ENCODE data around the gene GNRHR. TPM values are rescaled to one million over a fixed set of nuclear protein-coding genes. Genes with fewer than 3 reads are reported as not detected.

Gene GNRHR
- total RNA-seq, 1 experiment from 2014 or later, result not detected

DNA sequence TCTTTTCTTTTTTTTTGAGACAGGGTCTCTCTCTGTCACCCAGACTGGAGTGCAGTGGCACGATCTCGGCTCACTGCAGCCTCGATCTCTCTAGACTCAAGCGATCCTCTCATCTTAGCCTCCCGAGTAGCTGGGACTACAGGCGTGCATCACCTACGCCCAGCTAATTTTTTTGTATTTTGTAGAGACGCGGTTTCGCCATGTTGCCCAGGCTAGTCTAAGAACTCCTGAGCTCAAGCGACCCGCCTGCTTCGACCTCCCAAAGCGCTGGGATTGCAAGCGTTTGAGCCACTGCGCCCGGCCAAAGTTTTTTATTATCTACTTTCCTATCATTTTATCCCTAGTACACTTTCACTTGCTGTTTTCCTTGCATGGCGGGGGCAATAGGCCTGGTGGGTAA, 54.6 kb downstream of the GNRHR start:
- TF ChIP-seq, protein P1, sequence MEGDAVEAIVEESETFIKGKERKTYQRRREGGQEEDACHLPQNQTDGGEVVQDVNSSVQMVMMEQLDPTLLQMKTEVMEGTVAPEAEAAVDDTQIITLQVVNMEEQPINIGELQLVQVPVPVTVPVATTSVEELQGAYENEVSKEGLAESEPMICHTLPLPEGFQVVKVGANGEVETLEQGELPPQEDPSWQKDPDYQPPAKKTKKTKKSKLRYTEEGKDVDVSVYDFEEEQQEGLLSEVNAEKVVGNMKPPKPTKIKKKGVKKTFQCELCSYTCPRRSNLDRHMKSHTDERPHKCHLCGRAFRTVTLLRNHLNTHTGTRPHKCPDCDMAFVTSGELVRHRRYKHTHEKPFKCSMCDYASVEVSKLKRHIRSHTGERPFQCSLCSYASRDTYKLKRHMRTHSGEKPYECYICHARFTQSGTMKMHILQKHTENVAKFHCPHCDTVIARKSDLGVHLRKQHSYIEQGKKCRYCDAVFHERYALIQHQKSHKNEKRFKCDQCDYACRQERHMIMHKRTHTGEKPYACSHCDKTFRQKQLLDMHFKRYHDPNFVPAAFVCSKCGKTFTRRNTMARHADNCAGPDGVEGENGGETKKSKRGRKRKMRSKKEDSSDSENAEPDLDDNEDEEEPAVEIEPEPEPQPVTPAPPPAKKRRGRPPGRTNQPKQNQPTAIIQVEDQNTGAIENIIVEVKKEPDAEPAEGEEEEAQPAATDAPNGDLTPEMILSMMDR (IDR thresholded peaks at IDR 0.05; ENCODE audit: unreplicated experiment), result no peak
- Mint-ChIP-seq H3K9me3 (ENCODE audit: unreplicated experiment) (no peaks in the 10 kb centered on the region), H3K4me3 (ENCODE audit: unreplicated experiment) (peak overlapping the region; percentile 85), H3K27me3 (ENCODE audit: insufficient read depth, unreplicated experiment) (no peaks in the 10 kb centered on the region), H3K4me1 (ENCODE audit: insufficient read depth, unreplicated experiment) (peaks cover 27% of the 10 kb centered on the region), H3K36me3 (ENCODE audit: insufficient read depth, unreplicated experiment) (no peaks in the 10 kb centered on the region), H3K27ac (ENCODE audit: low read depth, unreplicated experiment) (peak overlapping the region; percentile 95)
- POLR2A ChIA-PET, result interaction anchor here (0.6 to 2.8 kb wide), 10 partner anchors 15 to 361 kb away, joined by 3 to 12 read pairs (median 3); no protein-coding TSS in a partner anchor
- intact Hi-C loops (cut with micrococcal nuclease), result loop anchor here (2.0 kb wide), 1 partner anchor 47 kb away; no protein-coding TSS in a partner anchor
- no peak for DNase-seq (ENCODE audit: unreplicated experiment)
- CTCF ChIA-PET, result interaction anchor here (0.8 to 2.8 kb wide), 6 partner anchors 13 to 573 kb away, joined by 3 to 7 read pairs (median 5); no protein-coding TSS in a partner anchor
- no TSS peak for BruUV-seq (replicated peaks)

DNA sequence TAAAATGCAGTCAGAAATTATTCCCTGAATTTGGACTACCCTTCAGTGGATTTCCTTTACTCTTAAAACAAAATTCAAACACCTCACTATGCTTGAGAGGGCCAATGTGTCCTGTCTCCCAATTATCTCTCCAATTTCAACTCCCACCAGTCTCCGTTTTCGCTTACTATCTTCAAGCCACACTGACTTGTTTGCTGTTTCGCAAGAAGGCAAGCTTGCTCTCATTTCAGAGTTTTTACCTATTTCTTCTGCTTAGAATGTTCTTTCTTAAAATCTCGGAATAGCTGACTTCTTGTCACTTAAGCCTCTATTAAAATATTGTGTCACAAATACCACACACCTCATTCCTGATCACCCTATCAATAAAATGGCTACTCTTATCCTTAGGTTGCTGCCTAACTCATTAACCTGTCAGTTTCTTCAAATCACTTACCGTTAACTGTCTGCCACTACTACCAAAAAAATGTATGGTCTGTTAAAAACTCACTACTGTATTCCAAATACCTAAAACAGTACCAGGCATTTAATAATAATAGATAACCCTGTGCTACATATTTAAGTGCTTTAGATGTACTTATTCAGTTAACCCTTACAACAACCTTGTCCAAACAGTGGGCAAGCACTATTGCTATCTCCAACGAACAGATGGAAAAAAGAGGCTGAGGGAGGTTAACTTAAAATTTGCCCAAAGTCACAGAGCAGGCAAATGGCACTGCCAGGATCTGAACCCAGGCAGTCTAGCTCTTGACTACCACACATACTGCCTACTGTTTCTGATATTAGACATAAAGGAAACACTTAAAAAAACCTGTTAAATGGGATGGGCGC, 56.1 kb downstream of the GNRHR start:
- ChIA-PET POLR2A (no interaction called here), CTCF (interaction anchor here (0.6 to 1.1 kb wide), 2 partner anchors 11 to 208 kb away, joined by 3 read pairs; no protein-coding TSS in a partner anchor)
- H3K9me3 Mint-ChIP-seq (ENCODE audit: unreplicated experiment), result no peaks in the 10 kb centered on the region
- no peak for DNase-seq (ENCODE audit: unreplicated experiment)
- no peak overlapping the region for H3K4me3 Mint-ChIP-seq (ENCODE audit: unreplicated experiment)
- H3K36me3 Mint-ChIP-seq (ENCODE audit: insufficient read depth, unreplicated experiment), result peaks cover 7% of the 10 kb centered on the region
- intact Hi-C loops (cut with micrococcal nuclease), result no loop called here
- peaks cover 18% of the 10 kb centered on the region for H3K4me1 Mint-ChIP-seq (ENCODE audit: insufficient read depth, unreplicated experiment)
- TF ChIP-seq, protein P1 (IDR thresholded peaks at IDR 0.05; ENCODE audit: unreplicated experiment), result no peak
- H3K27me3 Mint-ChIP-seq (ENCODE audit: insufficient read depth, unreplicated experiment), result no peaks in the 10 kb centered on the region
- no TSS peak for BruUV-seq (replicated peaks)
- no peak overlapping the region for H3K27ac Mint-ChIP-seq (ENCODE audit: low read depth, unreplicated experiment)

DNA sequence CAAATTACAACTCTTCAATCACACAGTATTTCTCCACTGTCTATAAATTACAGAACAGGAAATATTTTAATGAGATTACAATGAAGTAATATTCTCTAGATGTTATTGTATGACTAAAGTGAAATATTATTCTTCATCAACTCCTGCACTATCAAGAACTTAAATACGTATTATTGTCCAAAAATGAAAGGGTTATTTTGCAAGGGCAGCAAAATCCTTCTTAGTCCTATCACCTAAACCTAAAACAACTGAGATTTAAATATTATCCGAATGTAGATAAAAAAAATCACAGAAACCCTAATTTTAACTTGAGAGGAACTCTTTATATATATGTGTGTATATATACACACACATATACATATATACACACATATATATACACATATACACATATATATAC, 58.1 kb downstream of the GNRHR start:
- ChIA-PET CTCF (no interaction called here), POLR2A (no interaction called here)
- BruUV-seq (replicated peaks), result no TSS peak
- intact Hi-C loops (cut with micrococcal nuclease), result no loop called here
- H3K27me3 Mint-ChIP-seq (ENCODE audit: insufficient read depth, unreplicated experiment), result no peaks in the 10 kb centered on the region
- DNase-seq (ENCODE audit: unreplicated experiment), result no peak
- no peak overlapping the region for H3K27ac Mint-ChIP-seq (ENCODE audit: low read depth, unreplicated experiment)
- H3K4me1 Mint-ChIP-seq (ENCODE audit: insufficient read depth, unreplicated experiment), result peaks cover 18% of the 10 kb centered on the region
- H3K4me3 Mint-ChIP-seq (ENCODE audit: unreplicated experiment), result no peak overlapping the region
- TF ChIP-seq, protein P1 (IDR thresholded peaks at IDR 0.05; ENCODE audit: unreplicated experiment), result no peak
- H3K36me3 Mint-ChIP-seq (ENCODE audit: insufficient read depth, unreplicated experiment), result peaks cover 21% of the 10 kb centered on the region
- peaks cover 6% of the 10 kb centered on the region for H3K9me3 Mint-ChIP-seq (ENCODE audit: unreplicated experiment)

DNA sequence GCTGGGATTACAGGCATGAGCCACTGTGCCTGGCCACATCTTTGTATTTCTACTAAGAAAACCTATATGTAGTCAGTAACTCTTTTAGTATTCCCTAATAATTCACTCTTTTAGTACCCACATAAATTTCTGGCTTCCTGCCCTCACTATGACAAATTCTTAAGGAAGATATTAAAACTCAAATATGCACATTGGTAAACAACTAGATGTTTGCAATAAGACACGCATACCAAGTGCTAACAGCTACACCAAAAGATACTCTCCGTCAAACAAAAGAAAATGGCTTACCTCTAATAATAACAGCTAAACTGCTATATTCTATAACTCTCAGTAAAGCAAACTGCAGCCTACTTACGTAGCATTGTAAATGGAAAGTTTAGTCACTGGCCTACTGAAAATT, 59.5 kb downstream of the GNRHR start:
- H3K27me3 Mint-ChIP-seq (ENCODE audit: insufficient read depth, unreplicated experiment), result no peaks in the 10 kb centered on the region
- no TSS peak for BruUV-seq (replicated peaks)
- DNase-seq (ENCODE audit: unreplicated experiment), result no peak
- peaks cover 18% of the 10 kb centered on the region for H3K4me1 Mint-ChIP-seq (ENCODE audit: insufficient read depth, unreplicated experiment)
- POLR2A ChIA-PET, result no interaction called here
- peaks cover 21% of the 10 kb centered on the region for H3K36me3 Mint-ChIP-seq (ENCODE audit: insufficient read depth, unreplicated experiment)
- no peak overlapping the region for H3K27ac Mint-ChIP-seq (ENCODE audit: low read depth, unreplicated experiment)
- CTCF ChIA-PET, result interaction anchor here (0.6 to 1.0 kb wide), 2 partner anchors 18 to 40 kb away, joined by 4 read pairs; no protein-coding TSS in a partner anchor
- H3K4me3 Mint-ChIP-seq (ENCODE audit: unreplicated experiment), result no peak overlapping the region
- peaks cover 6% of the 10 kb centered on the region for H3K9me3 Mint-ChIP-seq (ENCODE audit: unreplicated experiment)
- intact Hi-C loops (cut with micrococcal nuclease), result no loop called here
- TF ChIP-seq, protein P1 (IDR thresholded peaks at IDR 0.05; ENCODE audit: unreplicated experiment), result no peak
